H1 (cell line): Measurements from ENCODE around the gene CKS1B. TPM values are rescaled to one million over a fixed set of nuclear protein-coding genes. Genes with fewer than 3 reads are reported as not detected.
A peak's percentile ranks its signal among the peaks of the same experiment; 100 is the strongest.

Experiments
- BCL11A ChIP-seq, 2 experiments: IDR thresholded peaks; one replicate each; pipeline ENCODE4 v1.6.1; 2011; ENCODE audit warnings: low read depth in 2 of 2, low read length in 2 of 2, mild to moderate bottlenecking in 2 of 2
- CBX5 ChIP-seq: fragments of 300-800, 300-1000 bp; sonication (generic); IDR thresholded peaks from 2 replicates; pipeline ENCODE4 v1.7.1; 2016; ENCODE audit warnings: antibody characterized with exemption, low read length, low read depth
- CEBPB ChIP-seq: IDR thresholded peaks from 2 replicates; pipeline ENCODE4 v1.6.1; 2012; ENCODE audit warnings: low read depth, low read length
- CHD2 ChIP-seq: IDR thresholded peaks from 2 replicates; pipeline ENCODE4 v1.6.1; 2012; ENCODE audit warnings: low read length, improper control_type of control experiment
- CREB1 ChIP-seq: IDR thresholded peaks from 2 replicates; pipeline ENCODE4 v1.6.1; 2012; ENCODE audit warnings: inconsistent platforms
- FOSL1 ChIP-seq: IDR thresholded peaks from 2 replicates; pipeline ENCODE4 v1.6.1; 2011; ENCODE audit warnings: mild to moderate bottlenecking, low read depth, low read length, moderate library complexity; ENCODE audit not compliant: insufficient read depth
- KDM1A ChIP-seq: fragments of 200-600, 300-600 bp; sonication (generic); IDR thresholded peaks from 2 replicates; pipeline ENCODE4 v1.7.1; 2016; ENCODE audit warnings: mild to moderate bottlenecking, low read length, borderline replicate concordance
- NANOG ChIP-seq: IDR thresholded peaks from 2 replicates; pipeline ENCODE4 v1.6.1; 2011; ENCODE audit warnings: low read length, low read depth, mild to moderate bottlenecking, inconsistent platforms; ENCODE audit not compliant: insufficient read depth, poor library complexity, severe bottlenecking
- NRF1 ChIP-seq: IDR thresholded peaks from 2 replicates; pipeline ENCODE4 v1.6.1; 2011; ENCODE audit warnings: mild to moderate bottlenecking, low read depth, low read length, improper control_type of control experiment
- POLR2A ChIP-seq, 2 experiments: IDR thresholded peaks; 1 replicate in 1 of 2; 2 replicates in 1 of 2; pipeline ENCODE4 v1.6.1; 2011; ENCODE audit warnings: low read depth in 2 of 2, low read length in 2 of 2, mild to moderate bottlenecking in 2 of 2; ENCODE audit errors: control extremely low read depth in 1 of 2
- POLR2AphosphoS5 ChIP-seq: IDR thresholded peaks from 2 replicates; pipeline ENCODE4 v1.6.1; 2011; ENCODE audit warnings: low read depth, low read length
- SAP30 ChIP-seq: fragments of 300-600 bp; sonication (generic); IDR thresholded peaks from 2 replicates; pipeline ENCODE4 v1.7.1; 2012; ENCODE audit warnings: low read length, moderate library complexity, mild to moderate bottlenecking, inconsistent platforms; ENCODE audit not compliant: insufficient read depth, insufficient replicate concordance
- SIRT6 ChIP-seq: IDR thresholded peaks from one replicate; pipeline ENCODE4 v1.7.1; 2012; ENCODE audit warnings: low read length, inconsistent platforms
- SRF ChIP-seq: IDR thresholded peaks from 2 replicates; pipeline ENCODE4 v1.6.1; 2011; ENCODE audit warnings: mild to moderate bottlenecking, low read depth, low read length, moderate library complexity
- TEAD4 ChIP-seq: IDR thresholded peaks from 2 replicates; pipeline ENCODE4 v1.6.1; 2012; ENCODE audit warnings: low read depth, low read length, inconsistent platforms, mixed read lengths
- ZNF274 ChIP-seq: IDR thresholded peaks from 2 replicates; pipeline ENCODE4 v1.7.0; 2012; ENCODE audit warnings: low read length, borderline replicate concordance; ENCODE audit errors: extremely low read depth
- polyA plus RNA-seq, 7 experiments: library from polyadenylated mRNA; depleted of rRNA in 3 of 7; stranded (reverse) in 5 of 7; unstranded in 2 of 7; fragments of >200 nt in 5 of 7; fragments of 200-250 nt in 2 of 7; gene quantifications; 1 replicate in 5 of 7; 2 replicates in 1 of 7; 4 replicates in 1 of 7; pipeline versions ENCODE4 v1.2.1 to v1.2.3, GENCODE V29; 2011 to 2013; ENCODE audit warnings: missing spikeins in 2 of 7, mixed read lengths in 2 of 7
- total RNA-seq: library from RNA; stranded (reverse); fragmentation: NEBNext Ultra II Directional; extraction: Animal tissue kit (Norgen Biotek cat#: 25700); gene quantifications from 2 replicates; pipeline ENCODE4 v1.2.1, GENCODE V29; 2021
- TF ChIP-seq, protein P1 (sequence below): IDR thresholded peaks from 2 replicates; pipeline ENCODE4 v1.6.1; 2012; ENCODE audit warnings: low read length, inconsistent platforms

Gene CKS1B
- total and polyA plus RNA-seq, 2 of the 8 experiments (the other 6 are each of a cell fraction or from before 2014, with no cell fraction given): 294 to 1,025 TPM

DNA sequence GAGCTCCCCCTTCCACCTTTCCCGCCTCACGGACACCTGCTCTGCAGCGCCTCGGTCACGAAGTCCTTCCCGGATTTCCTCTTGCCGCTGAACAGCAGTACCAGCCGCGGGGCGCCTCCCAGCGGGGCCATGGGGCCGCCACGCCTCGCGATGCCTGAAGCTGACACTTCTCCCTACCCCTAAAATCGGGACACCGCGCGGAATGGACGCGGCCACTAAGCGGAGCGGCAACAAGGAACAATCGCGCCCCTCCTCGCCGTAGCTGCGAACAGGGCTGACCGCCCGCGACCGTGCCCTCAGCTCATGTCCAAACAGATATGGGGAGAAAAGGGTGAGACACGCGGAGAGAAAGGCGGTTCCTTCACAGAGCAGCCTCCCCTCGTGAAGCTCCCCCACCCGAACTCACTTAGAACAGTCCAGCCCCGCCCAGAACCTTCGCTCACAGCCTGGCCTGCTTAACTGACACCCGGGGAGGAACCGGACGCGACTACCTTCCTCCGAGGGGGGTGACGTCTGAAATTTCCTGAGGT, 37.9 kb upstream of the CKS1B start, which contains the start of gene PMVK (continued):
- TF ChIP-seq NRF1 (no peak), BCL11A (IDR thresholded peaks at IDR 0.05; ENCODE audit: low read depth in 2 of 2, low read length in 2 of 2) (no peak), CREB1 (peak; percentile 7; the same call in 1 of the 2 replicates), CHD2 (peak; percentile 88), CEBPB (no peak), POLR2AphosphoS5 (peak; percentile 79), SRF (no peak), KDM1A (no peak), CBX5 (no peak), ZNF274 (no peak), SIRT6 (no peak), TEAD4 (peak; percentile 54; the same call in 1 of the 2 replicates), POLR2A (IDR thresholded peaks at IDR 0.05; ENCODE audit: control extremely low read depth in 1 of 2, low read depth in 2 of 2, low read length in 2 of 2) (peak in 1 of 2 experiments; percentile 63; a peak in 1 of 3 replicates), FOSL1 (no peak), NANOG (no peak), SAP30 (no peak)
- TF ChIP-seq, protein P1, sequence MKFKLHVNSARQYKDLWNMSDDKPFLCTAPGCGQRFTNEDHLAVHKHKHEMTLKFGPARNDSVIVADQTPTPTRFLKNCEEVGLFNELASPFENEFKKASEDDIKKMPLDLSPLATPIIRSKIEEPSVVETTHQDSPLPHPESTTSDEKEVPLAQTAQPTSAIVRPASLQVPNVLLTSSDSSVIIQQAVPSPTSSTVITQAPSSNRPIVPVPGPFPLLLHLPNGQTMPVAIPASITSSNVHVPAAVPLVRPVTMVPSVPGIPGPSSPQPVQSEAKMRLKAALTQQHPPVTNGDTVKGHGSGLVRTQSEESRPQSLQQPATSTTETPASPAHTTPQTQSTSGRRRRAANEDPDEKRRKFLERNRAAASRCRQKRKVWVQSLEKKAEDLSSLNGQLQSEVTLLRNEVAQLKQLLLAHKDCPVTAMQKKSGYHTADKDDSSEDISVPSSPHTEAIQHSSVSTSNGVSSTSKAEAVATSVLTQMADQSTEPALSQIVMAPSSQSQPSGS: no peak
